GM21825 (cell line): Measurements from ENCODE around the gene IL21R.
"Not testable (repeated sequence)": the region's sequence is repeated elsewhere in the genome, so short reads cannot be mapped to it uniquely, and the experiment has no call there.

ENCODE experiments used
- ATAC-seq: cut with Tn5 transposase; IDR thresholded peaks from one replicate; pipeline ENCODE4 v1.9.1; 2021; ENCODE audit warnings: mild to moderate bottlenecking, moderate library complexity; ENCODE audit not compliant: unreplicated experiment

The IL21R gene

DNA sequence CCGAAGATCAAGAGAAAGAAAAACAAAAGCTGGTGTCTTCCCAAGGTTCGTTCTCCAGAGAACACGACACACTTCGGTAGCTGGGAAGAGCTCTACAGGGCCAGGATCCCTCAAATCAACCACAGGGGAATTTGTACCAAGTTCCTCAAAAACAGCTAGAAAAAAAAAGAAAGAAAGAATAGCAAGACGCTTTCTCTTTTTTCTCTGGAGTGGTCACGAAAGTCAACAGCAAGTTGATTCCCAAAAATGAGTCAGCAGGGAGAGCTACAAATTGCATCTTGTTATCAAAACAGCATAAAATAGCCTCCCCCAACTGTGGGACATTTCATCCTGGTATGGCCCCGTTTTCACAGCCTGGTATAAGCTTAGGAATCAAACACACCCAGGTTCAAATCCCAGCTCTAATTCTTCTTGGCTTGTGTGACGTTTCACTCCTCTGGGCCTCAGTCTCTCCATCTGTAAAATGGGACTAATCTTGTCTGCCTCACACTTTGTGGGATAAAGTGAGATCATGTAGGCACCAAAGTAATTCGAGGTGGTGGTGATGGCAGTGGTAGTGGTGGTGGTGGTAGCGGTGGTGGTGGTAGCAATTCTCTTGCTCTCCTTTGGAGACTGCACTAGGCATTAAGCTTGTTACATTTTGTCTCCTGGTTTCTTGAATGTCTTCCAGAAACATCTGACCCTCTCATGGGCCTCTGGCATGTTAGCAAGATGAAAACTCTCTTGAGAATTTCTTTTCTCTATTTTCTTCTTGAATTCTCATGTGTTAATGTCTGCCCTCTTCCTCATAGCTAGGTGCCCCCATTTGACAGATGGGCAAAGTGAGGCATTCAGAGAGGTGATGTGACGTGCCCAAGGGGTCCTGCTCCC lies 988 bp upstream of the IL21R start:
- ATAC-seq = no peak

DNA sequence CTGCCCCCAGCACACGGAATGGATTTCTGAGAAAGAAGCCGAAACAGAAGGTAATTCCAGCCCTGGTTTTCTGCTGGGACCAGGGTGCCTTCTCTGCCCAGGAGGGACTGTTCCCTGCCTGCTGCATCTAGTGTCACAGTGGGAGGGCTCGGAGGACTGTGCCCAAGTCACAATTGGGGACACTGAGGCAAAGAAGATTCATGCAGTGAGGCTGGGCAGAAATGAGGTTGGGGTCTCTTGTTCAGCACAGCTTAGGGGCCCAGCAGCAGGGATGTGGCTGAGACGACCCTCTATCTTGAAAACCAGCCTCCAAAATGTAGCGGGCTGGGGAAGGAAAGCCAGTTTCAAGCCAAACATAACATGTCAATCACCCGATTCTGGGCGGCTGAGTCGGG lies 592 bp downstream of the IL21R start:
- ATAC-seq = no peak

GRCh38 chr16:27402964-27403600 lies 1.1 kb downstream of the IL21R start:
- no peak for ATAC-seq

- ATAC-seq = no peak
Observed at GRCh38 chr16:27403601-27403992, 1.6 kb downstream of the IL21R start.

GRCh38 chr16:27404163-27404823 lies 2.3 kb downstream of the IL21R start:
- no peak for ATAC-seq

DNA sequence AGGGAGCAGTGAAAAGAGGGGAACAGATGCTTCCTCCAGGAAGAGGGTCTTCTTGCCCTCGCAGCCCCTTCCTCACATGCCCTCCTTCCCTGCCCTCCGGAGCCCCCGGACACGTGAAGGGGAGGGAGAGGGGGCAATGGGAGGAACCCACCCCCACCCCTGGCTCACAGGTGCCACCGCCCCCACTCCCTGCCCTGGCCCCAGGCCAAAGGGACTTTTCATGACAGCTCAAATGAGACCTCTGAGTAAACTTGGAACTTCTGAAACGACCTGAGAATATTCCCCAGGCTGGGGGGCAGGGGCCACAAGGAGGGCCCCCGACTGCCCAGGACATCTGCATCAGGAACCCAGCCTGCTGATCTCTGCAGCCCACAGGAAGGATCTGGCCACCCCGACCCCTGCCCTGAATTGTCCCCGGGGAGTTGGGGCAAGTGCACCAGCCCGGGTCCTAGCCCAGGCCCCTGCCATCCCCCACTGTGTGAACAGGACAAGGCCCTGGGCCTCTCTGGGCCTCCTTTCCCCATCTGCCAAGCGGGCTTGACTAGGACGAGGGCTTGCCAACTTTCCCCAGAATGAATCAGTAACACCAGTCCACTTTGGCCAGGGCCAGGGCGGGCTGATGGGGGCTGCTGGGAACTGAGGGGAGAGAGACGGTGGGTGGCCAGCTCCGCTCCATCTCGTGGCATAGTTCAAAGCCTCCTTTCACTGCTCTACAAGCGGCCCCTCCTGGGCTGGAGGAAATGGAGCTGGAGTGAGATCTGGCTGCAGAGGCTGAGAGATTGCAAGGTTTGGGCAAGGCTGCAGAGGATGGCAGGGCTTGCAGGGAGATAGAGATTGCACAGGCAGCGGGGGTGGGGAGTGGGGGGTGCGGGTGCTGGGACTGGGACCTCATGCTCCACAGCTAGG lies 3.8 kb downstream of the IL21R start:
- ATAC-seq = peak; percentile 24

DNA sequence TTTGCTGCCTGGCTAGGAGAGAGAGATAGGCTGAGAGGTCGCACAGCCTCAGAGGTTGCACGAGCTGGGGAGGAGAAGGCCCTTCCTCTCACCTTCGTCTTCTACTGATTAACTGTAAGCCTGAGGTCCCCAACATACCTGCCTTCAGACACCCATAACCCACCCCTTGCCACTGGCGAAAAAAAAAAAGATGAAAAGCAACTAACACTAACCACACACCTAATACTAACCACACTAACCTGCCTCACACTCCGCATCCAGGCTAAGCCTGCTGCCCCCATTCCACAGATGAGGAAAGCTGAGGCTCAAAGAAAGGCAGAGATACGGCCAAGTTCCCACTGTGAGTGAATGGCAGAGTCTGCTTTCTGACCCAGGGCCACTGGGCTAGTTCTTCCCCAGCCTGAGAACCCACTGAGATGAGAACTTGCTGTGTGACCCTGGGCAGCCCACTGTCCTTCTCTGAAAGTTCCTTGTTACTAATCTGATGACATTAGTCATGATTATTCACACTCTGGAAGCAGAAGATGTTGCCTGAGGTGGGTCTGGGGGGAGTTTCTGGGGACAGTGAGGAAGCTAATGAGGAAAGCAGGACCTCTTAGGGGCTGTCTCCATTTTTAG lies 4.6 kb downstream of the IL21R start:
- ATAC-seq = no peak

DNA sequence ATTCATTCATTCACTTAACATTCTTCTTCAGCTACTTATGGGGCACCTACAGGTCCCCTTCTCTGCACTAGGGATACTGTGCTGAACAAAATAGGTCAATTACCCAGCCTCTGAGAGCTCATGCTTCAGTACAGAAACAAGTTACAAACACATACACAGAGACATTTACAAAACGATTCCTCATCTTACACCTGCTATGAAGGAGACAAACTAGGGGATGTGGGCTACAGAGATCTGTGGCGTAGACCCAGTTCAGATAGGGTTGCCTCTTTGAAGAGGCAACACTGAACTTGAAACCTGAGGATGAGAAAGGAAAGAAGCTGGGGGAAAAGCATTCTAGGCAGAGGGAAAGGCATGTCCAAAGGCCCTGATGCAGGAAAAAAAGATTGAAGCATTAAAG lies 5.2 kb downstream of the IL21R start:
- ATAC-seq = no peak

GRCh38 chr16:27408012-27408601 lies 6.1 kb downstream of the IL21R start:
- peak; percentile 33 for ATAC-seq

DNA sequence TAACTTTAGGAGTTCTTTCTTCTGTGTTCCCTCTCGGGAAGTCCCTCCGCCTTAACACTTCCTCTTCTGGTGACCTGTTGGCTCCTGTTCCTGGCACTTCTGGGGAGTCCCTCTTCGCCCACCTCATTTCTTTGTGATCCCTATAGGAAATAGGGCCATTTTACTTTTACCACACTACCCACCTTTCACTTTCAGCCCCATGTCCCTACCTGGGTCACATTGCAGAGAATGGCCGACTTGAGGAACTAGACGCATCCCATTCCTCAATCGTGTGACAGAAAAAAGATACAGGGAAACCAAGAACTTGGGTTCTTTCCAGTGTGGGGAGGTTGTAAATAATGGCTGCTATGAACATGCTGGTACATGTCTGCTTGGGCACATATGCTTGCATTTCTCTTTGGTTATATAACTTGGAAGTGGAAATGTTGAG lies 6.6 kb downstream of the IL21R start:
- peak; percentile 21 for ATAC-seq

GRCh38 chr16:27409958-27410357 lies 8.0 kb downstream of the IL21R start:
- ATAC-seq = not testable (repeated sequence)

- ATAC-seq = no peak
Observed at GRCh38 chr16:27410761-27411160, 8.8 kb downstream of the IL21R start.

- ATAC-seq = no peak
Observed at GRCh38 chr16:27413956-27414355, 12.0 kb downstream of the IL21R start.

DNA sequence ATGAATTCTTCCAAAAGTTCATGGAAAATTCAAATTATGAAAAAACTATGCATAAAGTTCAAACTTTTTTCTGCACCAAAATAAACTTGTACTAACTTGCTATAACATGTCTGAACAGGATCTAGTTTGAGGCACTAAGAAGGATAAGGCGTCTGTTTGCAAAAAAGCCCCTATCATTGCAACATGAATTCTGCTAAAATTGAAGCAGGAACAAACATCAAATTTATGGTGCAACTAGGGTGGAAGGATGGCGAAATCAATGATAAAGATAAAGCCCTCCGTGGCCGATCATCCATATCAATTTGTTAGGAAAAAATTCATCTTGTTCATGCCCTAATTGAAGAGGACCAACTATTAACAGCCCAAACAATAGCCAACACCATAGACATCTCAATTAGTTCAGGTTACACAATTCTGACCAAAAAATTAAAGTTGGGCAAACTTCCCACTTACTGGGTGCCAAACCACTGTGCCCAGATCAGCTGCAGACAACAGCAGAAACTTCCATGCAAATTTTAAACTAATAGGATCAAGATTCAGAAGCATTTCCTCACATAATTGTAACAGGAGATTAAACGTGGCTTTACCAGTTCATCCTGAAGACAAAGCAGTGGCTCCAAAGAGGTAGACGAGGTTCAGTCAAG lies 12.9 kb downstream of the IL21R start:
- no peak for ATAC-seq

DNA sequence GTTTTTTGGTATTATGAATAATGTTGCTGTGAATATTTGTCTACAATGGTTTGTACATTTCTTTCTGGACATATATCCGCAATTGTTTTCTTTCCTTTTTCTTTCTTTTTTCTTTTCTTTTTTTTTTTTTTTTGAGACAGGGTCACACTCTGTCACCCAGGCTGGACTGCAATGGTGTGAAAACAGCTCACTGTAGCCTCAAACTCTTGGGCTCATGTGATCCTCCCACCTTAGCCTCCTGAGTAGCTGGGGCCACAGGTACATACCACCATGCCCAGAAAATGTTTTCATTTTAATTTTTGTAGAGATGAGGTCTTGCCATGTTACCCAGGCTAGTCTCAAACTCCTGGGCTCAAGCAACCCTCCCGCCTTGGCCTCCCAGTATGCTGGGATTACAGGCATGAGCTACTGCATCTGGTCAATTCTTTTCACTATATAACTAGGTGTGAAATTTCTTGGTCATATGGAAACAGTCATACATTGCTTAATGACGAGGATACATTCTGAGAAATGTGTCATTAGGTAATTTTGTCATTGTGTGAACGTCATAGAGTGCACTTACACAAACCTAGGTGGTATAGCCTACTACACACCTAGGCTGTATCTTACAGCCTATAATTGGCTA lies 15.2 kb downstream of the IL21R start:
- ATAC-seq = no peak

- no peak for ATAC-seq
Observed at GRCh38 chr16:27421961-27422740, 20.2 kb downstream of the IL21R start.

GRCh38 chr16:27424772-27425498 lies 23.0 kb downstream of the IL21R start:
- ATAC-seq = no peak

DNA sequence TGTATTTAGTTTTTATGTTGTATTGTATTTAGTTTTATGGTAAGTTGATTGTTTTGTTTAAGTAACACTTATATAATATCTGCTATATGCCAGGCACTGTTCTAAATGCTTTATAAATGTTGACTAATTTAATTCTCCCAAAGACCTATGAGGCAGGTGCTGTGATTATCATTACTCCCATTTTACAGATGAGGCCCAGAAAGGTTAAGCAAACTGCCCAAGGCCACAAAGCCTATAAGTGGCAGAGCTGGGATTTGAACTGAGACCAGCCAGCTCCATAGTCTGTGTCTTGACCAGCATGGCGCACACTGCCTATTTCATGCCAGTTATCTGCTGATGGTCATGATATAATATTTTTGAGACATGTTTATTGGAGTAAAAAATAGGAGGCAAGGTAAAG lies 24.0 kb downstream of the IL21R start:
- no peak for ATAC-seq
